Measurements from ENCODE around the gene ZNF727. TPM values are rescaled to one million over a fixed set of nuclear protein-coding genes. Genes with fewer than 3 reads are reported as not detected.
A peak's percentile ranks its signal among the peaks of the same experiment; 100 is the strongest.
"Not testable (repeated sequence)": the region's sequence is repeated elsewhere in the genome, so short reads cannot be mapped to it uniquely, and the experiment has no call there.

Gene ZNF727
- total and polyA plus RNA-seq, 10 of the 15 experiments (the other 5 are each of a cell fraction or from before 2014, with no cell fraction given), result not detected

- ATAC-seq, POLR2A ChIA-PET: not testable (repeated sequence)
Measured at GRCh38 chr7:64015496-64015895, 29.7 kb upstream of the ZNF727 start.

GRCh38 chr7:64035388-64035787 lies 9.8 kb upstream of the ZNF727 start:
- no peak overlapping the region for H3K4me2 ChIP-seq (ENCODE audit: control insufficient read depth, insufficient read depth)
- in situ Hi-C loops (cut with MboI) (no loop called here), intact Hi-C loops (cut with micrococcal nuclease; ENCODE audit: unreplicated experiment) (no loop called here)
- 18% methylated on average over 3 of the region's 3 CpGs for WGBS (ENCODE audit: insufficient coverage, insufficient replicate concordance, low lambda C conversion rate, missing lambda C conversion rate)
- TF ChIP-seq BMI1 (IDR thresholded peaks at IDR 0.05; ENCODE audit: borderline replicate concordance) (no peak), CBFB (IDR thresholded peaks at IDR 0.05; ENCODE audit: low read depth) (no peak), CREB1 (IDR thresholded peaks at IDR 0.05; ENCODE audit: low read depth) (no peak), PAX5 (IDR thresholded peaks at IDR 0.05; ENCODE audit: borderline replicate concordance, low read depth, low read length) (no peak), SREBF1 (IDR thresholded peaks at IDR 0.05; ENCODE audit: low read length) (no peak), EGR1 (IDR thresholded peaks at IDR 0.05; ENCODE audit: borderline replicate concordance in 1 of 2, low read depth in 2 of 2, low read length in 2 of 2) (no peak)
- ChIA-PET SMC1A (ENCODE audit: uncharacterized antibody, unreplicated experiment) (no interaction called here), RAD21 (ENCODE audit: unreplicated experiment) (no interaction called here), CTCF (interaction anchor here (0.6 kb wide), 1 partner anchor 100 kb away, joined by 4 read pairs; no protein-coding TSS in a partner anchor), POLR2A (no interaction called here)
- H3K79me2 ChIP-seq (ENCODE audit: control insufficient read depth, insufficient read depth, low read length), result no peaks in the 10 kb centered on the region
- no TSS peak for BruUV-seq (replicated peaks)
- ATAC-seq (no peak), DNase-seq (ENCODE audit: low read depth, low spot score) (no peak), FAIRE-seq (no peak)
- no peaks in the 10 kb centered on the region for H3K27me3 ChIP-seq (replicated peaks in 1 of 2; ENCODE audit: control insufficient read depth in 2 of 2, insufficient read depth in 2 of 2, low read length in 1 of 2)
- no peaks in the 10 kb centered on the region for H3K4me1 ChIP-seq (ENCODE audit: control insufficient read depth, insufficient read depth, low read length)
- no peaks in the 10 kb centered on the region for H4K20me1 ChIP-seq (ENCODE audit: control insufficient read depth, insufficient read depth)
- no peaks in the 10 kb centered on the region; the same call in 2 of the 3 replicates for H3K9me3 ChIP-seq (replicated peaks; ENCODE audit: control insufficient read depth, insufficient read depth, low read length)
- H3K36me3 ChIP-seq (ENCODE audit: control insufficient read depth in 2 of 2, insufficient read depth in 2 of 2, low read length in 1 of 2), result no peaks in the 10 kb centered on the region
- H2AFZ ChIP-seq (ENCODE audit: control insufficient read depth, low read depth, low read length), result no peak overlapping the region
- H3K27ac ChIP-seq (ENCODE audit: control insufficient read depth, insufficient read depth), result no peak overlapping the region
- H3K9ac ChIP-seq (ENCODE audit: control insufficient read depth, insufficient read depth, low read length), result no peak overlapping the region
- no peak overlapping the region for H3K4me3 ChIP-seq

More at GRCh38 chr7:64015496-64015895, 29.7 kb upstream of the ZNF727 start:
- DNase-seq (ENCODE audit: low read depth, low spot score); FAIRE-seq; intact Hi-C loops (cut with micrococcal nuclease; ENCODE audit: unreplicated experiment); SMC1A ChIA-PET (ENCODE audit: uncharacterized antibody, unreplicated experiment); H2AFZ ChIP-seq (ENCODE audit: control insufficient read depth, low read depth, low read length); H3K36me3 ChIP-seq (ENCODE audit: control insufficient read depth in 2 of 2, insufficient read depth in 2 of 2, low read length in 1 of 2); H3K9me3 ChIP-seq (replicated peaks; ENCODE audit: control insufficient read depth, insufficient read depth, low read length); CTCF ChIA-PET; H3K27me3 ChIP-seq (replicated peaks in 1 of 2; ENCODE audit: control insufficient read depth in 2 of 2, insufficient read depth in 2 of 2, low read length in 1 of 2); H3K9ac ChIP-seq (ENCODE audit: control insufficient read depth, insufficient read depth, low read length); BruUV-seq (replicated peaks); H3K4me3 ChIP-seq; H4K20me1 ChIP-seq (ENCODE audit: control insufficient read depth, insufficient read depth); H3K4me1 ChIP-seq (ENCODE audit: control insufficient read depth, insufficient read depth, low read length); RAD21 ChIA-PET (ENCODE audit: unreplicated experiment); H3K4me2 ChIP-seq (ENCODE audit: control insufficient read depth, insufficient read depth); H3K79me2 ChIP-seq (ENCODE audit: control insufficient read depth, insufficient read depth, low read length); H3K27ac ChIP-seq (ENCODE audit: control insufficient read depth, insufficient read depth); in situ Hi-C loops (cut with MboI): not testable (repeated sequence)
- TF ChIP-seq ZNF274 (IDR thresholded peaks at IDR 0.05; ENCODE audit: insufficient read depth, insufficient read length), result peak; percentile 37
- 8% methylated on average over 2 of the region's 2 CpGs for WGBS (ENCODE audit: insufficient coverage, insufficient replicate concordance, low lambda C conversion rate, missing lambda C conversion rate)
